Pancreas (tissue), 10 donors: Measurements from ENCODE around the gene FAAH. TPM values are rescaled to one million over a fixed set of nuclear protein-coding genes. Genes with fewer than 3 reads are reported as not detected.
A peak's percentile ranks its signal among the peaks of the same experiment; 100 is the strongest.
"Not testable (repeated sequence)": the region's sequence is repeated elsewhere in the genome, so short reads cannot be mapped to it uniquely, and the experiment has no call there.

ENCODE experiments used
- ATAC-seq, 4 donors: fragments of 200-7000 bp; cut with Tn5 transposase; one replicate each; pipeline versions ENCODE4 v1.8.0 to v1.9.1; 2020; ENCODE audit warnings: mild to moderate bottlenecking in 4 of 4, moderate library complexity in 4 of 4
- DNase-seq, 6 donors: peaks; one replicate each; pipeline ENCODE4 v3.0.0-alpha.2; 2020
- FAIRE-seq: peaks from 2 replicates; lab custom pipeline; 2012; peaks lifted over from hg19 to GRCh38; lab: Jason Lieb, UNC
- H3K27ac ChIP-seq, 4 donors: fragments of 200-600 bp; sonication (generic); 1 replicate in 3 of 4; 2 replicates in 1 of 4; pipeline versions ENCODE4 v1.5.0 to v1.8.0; 2020
- H3K27me3 ChIP-seq, 4 donors: fragments of 200-600 bp; one replicate each; pipeline ENCODE4 v1.8.0; 2021
- H3K36me3 ChIP-seq, 3 donors: fragments of 200-600 bp; sonication (generic) in 1 of 3; one replicate each; pipeline versions ENCODE4 v1.5.0 to v1.8.0; 2020 to 2021
- H3K4me1 ChIP-seq, 3 donors: fragments of 200-600 bp; one replicate each; pipeline ENCODE4 v1.8.0; 2021
- H3K4me3 ChIP-seq, 4 donors: fragments of 200-600 bp; sonication (generic) in 2 of 4; one replicate each; pipeline versions ENCODE4 v1.5.0 to v1.8.0; 2020 to 2021
- H3K9me3 ChIP-seq, 4 donors: fragments of 200-600 bp; one replicate each; pipeline ENCODE4 v1.8.0; 2021
- CTCF ChIP-seq, 4 donors: fragments of 200-600 bp; sonication (generic) in 3 of 4; IDR thresholded peaks; one replicate each; pipeline versions ENCODE4 v1.5.0 to v1.8.0; 2021; ENCODE audit warnings: antibody characterized with exemption in 4 of 4
- WGBS, 2 donors: extraction: QIAGEN DNeasy Blood & Tissue Kit; methylation state at CpG; one replicate each; pipeline ENCODE4 v1.1.7; 2013; 5-methylcytosine and 5-hydroxymethylcytosine counted together
- intact Hi-C, 3 donors: fragments of 100-400 bp; cut with DNase I; formaldehyde crosslinking; loops; one replicate each; pipeline versions ENCODE4 v1.11.1 to v1.14.2; 2022
- polyA plus RNA-seq, 2 donors: library from polyadenylated mRNA; stranded (reverse); fragments of 200-250 nt; gene quantifications; one replicate each; pipeline ENCODE4 v1.2.3, GENCODE V29; 2013
- total RNA-seq, 6 donors: library from RNA; stranded (reverse); fragmentation: NEBNext Ultra II Directional in 4 of 6; extraction: Animal tissue kit (Norgen Biotek cat#: 25700) in 4 of 6; gene quantifications; one replicate each; pipeline versions ENCODE4 v1.2.1 to v1.2.4, GENCODE V29; 2021 to 2023
- donor health status: healthy with polysubstance abuse.
- donor health status: DM: no; HTN: no; CAD: no; lungs with moderate emphysema.
- donor health status: DM: no; HTN: no; CAD: no.
- donor health status: control.
- donor health status: control.
- donor health status: Bipolar disorder and iron deficiency.
- donor health status: DM: yes; HTN: yes; CAD: no.
- donor health status: DM: no; HTN: no; CAD: no.
- donor health status: DM: no; HTN: no; CAD: no.
- donor health status: DM: yes; HTN: yes; CAD: no.

FAAH gene
- total and polyA plus RNA-seq, 8 donors = 19.5 to 122 (median 27.1) TPM

GRCh38 chr1:46362158-46362557, 32.0 kb upstream of the FAAH start:
- no peak for TF ChIP-seq CTCF (IDR thresholded peaks at IDR 0.05)
- intact Hi-C loops = no loop called here
- peaks cover 0 to 31% (median 8%) of the 10 kb centered on the region in 3 donors for H3K36me3 ChIP-seq

GRCh38 chr1:46363121-46363520, 31.0 kb upstream of the FAAH start:
- 97 to 98% methylated on average over 5 of the region's 5 CpGs for WGBS, 2 donors

More at GRCh38 chr1:46362158-46362557, 32.0 kb upstream of the FAAH start:
- ATAC-seq (no peak), DNase-seq (no peak), FAIRE-seq (no peak)
- Histone ChIP-seq H3K9me3 (no peaks in the 10 kb centered on the region), H3K4me3 (no peak overlapping the region), H3K27me3 (no peaks in the 10 kb centered on the region), H3K4me1 (no peaks in the 10 kb centered on the region), H3K27ac (no peak overlapping the region)
- WGBS, 2 donors = 94 to 95% methylated on average over 3 of the region's 3 CpGs

GRCh38 chr1:46364612-46365011, 29.5 kb upstream of the FAAH start:
- DNase-seq (no peak), ATAC-seq (peak; percentile 16 to 58 (median 58)), FAIRE-seq (no peak)
- 22 to 28% methylated on average over 5 of the region's 5 CpGs for WGBS, 2 donors
- Histone ChIP-seq H3K27me3 (no peaks in the 10 kb centered on the region), H3K4me3 (no peak overlapping the region), H3K27ac (no peak overlapping the region), H3K4me1 (no peaks in the 10 kb centered on the region), H3K9me3 (no peaks in the 10 kb centered on the region), H3K36me3 (peaks cover 0 to 31% (median 8%) of the 10 kb centered on the region in 3 donors)
- intact Hi-C loops = no loop called here
- TF ChIP-seq CTCF (IDR thresholded peaks at IDR 0.05) = no peak

More at GRCh38 chr1:46363121-46363520, 31.0 kb upstream of the FAAH start:
- DNase-seq (no peak), ATAC-seq (no peak), FAIRE-seq (no peak)
- intact Hi-C loops = no loop called here
- Histone ChIP-seq H3K4me3 (no peak overlapping the region), H3K27me3 (no peaks in the 10 kb centered on the region), H3K27ac (no peak overlapping the region), H3K4me1 (no peaks in the 10 kb centered on the region), H3K9me3 (no peaks in the 10 kb centered on the region), H3K36me3 (peaks cover 0 to 31% (median 8%) of the 10 kb centered on the region in 3 donors)
- no peak for TF ChIP-seq CTCF (IDR thresholded peaks at IDR 0.05)

GRCh38 chr1:46365796-46366195, 28.3 kb upstream of the FAAH start:
- DNase-seq, FAIRE-seq, H3K9me3 ChIP-seq, H3K27ac ChIP-seq, H3K4me1 ChIP-seq, H3K4me3 ChIP-seq, ATAC-seq, H3K27me3 ChIP-seq, intact Hi-C loops: not testable (repeated sequence)
- 93 to 94% methylated on average over 8 of the region's 8 CpGs for WGBS, 2 donors
- peaks cover 0 to 25% (median 8%) of the 10 kb centered on the region in 3 donors for H3K36me3 ChIP-seq

- Histone ChIP-seq H3K4me3 (no peak overlapping the region), H3K36me3 (peaks cover 0 to 13% (median 8%) of the 10 kb centered on the region in 3 donors), H3K9me3 (no peaks in the 10 kb centered on the region), H3K27ac (no peak overlapping the region), H3K4me1 (peaks cover 0 to 7% (median 0%) of the 10 kb centered on the region in 3 donors), H3K27me3 (no peaks in the 10 kb centered on the region)
- intact Hi-C loops = no loop called here
- ATAC-seq (no peak), DNase-seq (no peak), FAIRE-seq (no peak)
- no peak for TF ChIP-seq CTCF (IDR thresholded peaks at IDR 0.05)
- WGBS, 2 donors = 79 to 83% methylated on average over 3 of the region's 3 CpGs
Measured at GRCh38 chr1:46367072-46367471, 27.0 kb upstream of the FAAH start.

GRCh38 chr1:46367701-46368100, 26.4 kb upstream of the FAAH start:
- intact Hi-C loops, DNase-seq, FAIRE-seq, H3K36me3 ChIP-seq, H3K9me3 ChIP-seq, H3K27me3 ChIP-seq, ATAC-seq, H3K4me1 ChIP-seq, H3K4me3 ChIP-seq, H3K27ac ChIP-seq: not testable (repeated sequence)
- 97 to 98% methylated on average over 8 of the region's 8 CpGs for WGBS, 2 donors
